RWPE2 (cell line): ENCODE measurements around the gene ZNF512B.
A peak's percentile ranks its signal among the peaks of the same experiment; 100 is the strongest.

Source experiments
- ATAC-seq: fragments of 200-7000 bp; cut with Tn5 transposase; 3 replicates; pipeline ENCODE4 v1.9.1; 2021; ENCODE audit warnings: low read depth
- DNase-seq: peaks from one replicate; pipeline ENCODE4 v3.0.0-alpha.2; 2020; ENCODE audit warnings: low spot score
- H3K27ac ChIP-seq: fragments of 450-650 bp; 2 replicates; pipeline ENCODE4 v1.5.1; 2017; ENCODE audit warnings: mild to moderate bottlenecking; ENCODE audit not compliant: poor library complexity, severe bottlenecking
- H3K27me3 ChIP-seq: fragments of 250-450 bp; sonication (Bioruptor Pico); 2 replicates; pipeline ENCODE4 v1.5.1; 2021; ENCODE audit warnings: mild to moderate bottlenecking, moderate library complexity; ENCODE audit not compliant: insufficient read depth, poor library complexity, severe bottlenecking
- H3K36me3 ChIP-seq: fragments of 250-450 bp; sonication (Bioruptor Pico); 2 replicates; pipeline ENCODE4 v1.5.1; 2020; ENCODE audit warnings: low read depth, mild to moderate bottlenecking, moderate library complexity
- H3K4me1 ChIP-seq: fragments of 250-450 bp; sonication (Bioruptor Pico); 2 replicates; pipeline ENCODE4 v1.5.1; 2021; ENCODE audit warnings: mild to moderate bottlenecking, moderate library complexity; ENCODE audit not compliant: insufficient read depth, poor library complexity, severe bottlenecking
- H3K4me3 ChIP-seq: fragments of 250-450 bp; sonication (Bioruptor Pico); 2 replicates; pipeline ENCODE4 v1.5.1; 2021; ENCODE audit warnings: mild to moderate bottlenecking, moderate library complexity; ENCODE audit not compliant: severe bottlenecking
- H3K9me3 ChIP-seq: fragments of 250-450 bp; sonication (Bioruptor Pico); 2 replicates; pipeline ENCODE4 v1.5.1; 2021; ENCODE audit warnings: mild to moderate bottlenecking, moderate library complexity; ENCODE audit not compliant: severe bottlenecking
- TF ChIP-seq, protein P1 (sequence below): fragments of 450-650 bp; IDR thresholded peaks from one replicate; pipeline ENCODE4 v1.5.1; 2017; ENCODE audit warnings: mild to moderate bottlenecking, moderate library complexity; ENCODE audit not compliant: poor library complexity, severe bottlenecking

ZNF512B gene

GRCh38 chr20:63980806-63981728, 11.3 kb upstream of the ZNF512B start, which contains the start of gene PRPF6:
Gene PRPF6, plus strand, starts transcription at chr20:63981132. Its CDS starts 114 bp downstream, at chr20:63981246.
- peak; percentile 64 for ATAC-seq

DNA sequence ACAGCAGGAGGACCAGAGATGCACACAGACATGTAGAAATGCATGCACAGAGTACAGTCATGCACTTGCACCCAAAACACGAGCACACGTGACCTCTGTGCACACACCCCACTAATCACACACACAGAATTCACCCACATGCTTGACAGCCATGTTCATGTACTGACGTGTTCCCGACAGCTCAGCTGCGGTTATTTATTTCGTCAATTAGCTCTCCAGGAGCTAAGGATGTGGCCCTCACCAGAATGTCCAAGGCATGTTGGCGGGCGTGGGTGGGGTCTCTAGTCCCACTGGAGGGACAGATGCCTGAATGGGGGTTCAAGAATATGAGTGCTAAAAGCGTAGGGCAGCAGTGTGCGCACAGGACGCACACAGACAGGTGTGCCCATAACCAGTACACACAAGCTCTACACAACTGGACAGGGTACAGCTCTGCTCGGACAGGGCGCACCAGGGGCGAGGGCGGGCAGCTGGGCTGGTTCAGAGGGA, 10.6 kb upstream of the ZNF512B start:
- DNase-seq: peak; percentile 87

More at GRCh38 chr20:63980806-63981728, 11.3 kb upstream of the ZNF512B start, which contains the start of gene PRPF6:
- no peaks in the 10 kb centered on the region for H3K27me3 ChIP-seq
- TF ChIP-seq, protein P1, sequence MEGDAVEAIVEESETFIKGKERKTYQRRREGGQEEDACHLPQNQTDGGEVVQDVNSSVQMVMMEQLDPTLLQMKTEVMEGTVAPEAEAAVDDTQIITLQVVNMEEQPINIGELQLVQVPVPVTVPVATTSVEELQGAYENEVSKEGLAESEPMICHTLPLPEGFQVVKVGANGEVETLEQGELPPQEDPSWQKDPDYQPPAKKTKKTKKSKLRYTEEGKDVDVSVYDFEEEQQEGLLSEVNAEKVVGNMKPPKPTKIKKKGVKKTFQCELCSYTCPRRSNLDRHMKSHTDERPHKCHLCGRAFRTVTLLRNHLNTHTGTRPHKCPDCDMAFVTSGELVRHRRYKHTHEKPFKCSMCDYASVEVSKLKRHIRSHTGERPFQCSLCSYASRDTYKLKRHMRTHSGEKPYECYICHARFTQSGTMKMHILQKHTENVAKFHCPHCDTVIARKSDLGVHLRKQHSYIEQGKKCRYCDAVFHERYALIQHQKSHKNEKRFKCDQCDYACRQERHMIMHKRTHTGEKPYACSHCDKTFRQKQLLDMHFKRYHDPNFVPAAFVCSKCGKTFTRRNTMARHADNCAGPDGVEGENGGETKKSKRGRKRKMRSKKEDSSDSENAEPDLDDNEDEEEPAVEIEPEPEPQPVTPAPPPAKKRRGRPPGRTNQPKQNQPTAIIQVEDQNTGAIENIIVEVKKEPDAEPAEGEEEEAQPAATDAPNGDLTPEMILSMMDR: peak; percentile 100
- DNase-seq: peak; percentile 100
- peaks cover 15% of the 10 kb centered on the region for H3K4me1 ChIP-seq
- H3K27ac ChIP-seq: peak within 1 kb of the TSS; percentile 73
- no peaks in the 10 kb centered on the region for H3K9me3 ChIP-seq
- H3K4me3 ChIP-seq: peak within 1 kb of the TSS; percentile 64
- peaks cover 32% of the 10 kb centered on the region for H3K36me3 ChIP-seq

DNA sequence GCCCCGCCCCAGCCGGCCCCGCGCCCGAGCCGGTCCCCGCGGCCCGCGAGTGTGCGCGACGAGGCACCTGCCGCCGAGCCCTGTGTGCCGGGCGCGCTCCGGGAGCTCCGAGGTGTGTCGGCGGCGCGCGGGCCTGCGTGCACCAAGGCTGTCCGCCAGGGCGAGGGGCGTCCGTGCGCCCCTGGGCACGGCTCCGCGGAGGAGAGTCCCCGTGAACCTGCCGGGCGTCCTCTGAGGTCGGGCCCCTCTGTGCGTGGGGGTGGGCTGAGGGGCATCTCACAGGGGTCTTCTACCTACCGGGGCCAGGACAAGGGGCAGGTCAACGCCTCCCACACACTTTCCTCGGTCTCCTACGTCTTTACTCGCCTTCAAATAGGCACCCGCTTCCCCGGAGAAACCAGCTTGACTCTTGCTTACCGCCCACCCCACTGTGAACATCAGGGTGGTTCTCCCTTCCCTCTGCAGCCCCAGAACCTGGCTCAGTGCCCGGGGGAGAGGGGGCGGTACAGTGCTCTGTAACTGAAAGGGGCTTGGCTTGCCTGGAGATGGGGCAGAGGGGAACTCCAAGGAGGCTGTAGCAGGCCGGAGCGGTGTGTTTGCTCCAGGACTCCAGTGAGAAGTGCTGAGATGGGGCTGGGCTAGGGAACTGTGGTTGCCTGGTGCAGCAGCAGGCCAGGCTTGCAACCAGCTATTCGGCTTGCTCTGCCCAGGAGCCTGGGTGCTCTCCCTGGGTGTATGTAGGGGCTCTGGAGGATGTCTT, 10.0 kb upstream of the ZNF512B start, which contains the start of gene SAMD10:
Gene SAMD10 (minus strand): TSS at position 86 of the 760 bp plus-strand sequence. CDS start 175 bp downstream, outside the sequence.
- Histone ChIP-seq H3K9me3 (no peaks in the 10 kb centered on the region), H3K4me3 (peak within 1 kb of the TSS; percentile 64), H3K36me3 (peaks cover 18% of the 10 kb centered on the region), H3K27ac (peak within 1 kb of the TSS; percentile 73), H3K4me1 (peaks cover 15% of the 10 kb centered on the region), H3K27me3 (no peaks in the 10 kb centered on the region)
- ATAC-seq (peak; percentile 33), DNase-seq (peak; percentile 87)
- TF ChIP-seq, protein P1: no peak

More for the DNA sequence above, 10.6 kb upstream of the ZNF512B start:
- TF ChIP-seq, protein P1: no peak
- Histone ChIP-seq H3K27ac (peak overlapping the region; percentile 73), H3K27me3 (no peaks in the 10 kb centered on the region), H3K9me3 (no peaks in the 10 kb centered on the region), H3K36me3 (peaks cover 24% of the 10 kb centered on the region), H3K4me1 (peaks cover 15% of the 10 kb centered on the region), H3K4me3 (peak overlapping the region; percentile 64)
- peak; percentile 24 for ATAC-seq

DNA sequence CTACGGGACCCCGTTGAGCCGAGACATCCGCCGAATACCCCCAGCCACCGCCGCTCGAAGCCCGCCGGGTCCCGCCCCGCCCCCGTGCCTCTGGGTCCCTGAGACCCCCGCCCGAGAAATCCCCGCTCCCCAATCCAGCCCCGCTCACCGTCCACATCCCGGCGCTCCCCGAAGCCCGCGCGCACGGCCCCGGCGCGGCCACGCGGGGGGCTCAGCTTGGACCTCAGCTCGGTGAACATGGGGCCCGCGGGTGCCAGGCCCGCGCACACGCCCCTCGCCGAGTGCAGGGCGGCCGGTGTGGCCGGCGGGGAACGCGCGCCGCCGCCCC, 9.5 kb upstream of the ZNF512B start:
- ATAC-seq (no peak), DNase-seq (no peak)
- H3K4me3 ChIP-seq: peak overlapping the region; percentile 64
- no peaks in the 10 kb centered on the region for H3K27me3 ChIP-seq
- peaks cover 15% of the 10 kb centered on the region for H3K4me1 ChIP-seq
- no peaks in the 10 kb centered on the region for H3K9me3 ChIP-seq
- peaks cover 13% of the 10 kb centered on the region for H3K36me3 ChIP-seq
- H3K27ac ChIP-seq: peak overlapping the region; percentile 73
- TF ChIP-seq, protein P1: no peak
